GM12878 (cell line): ENCODE measurements around the gene BCKDHB.

Experiments used
- CBX3 ChIP-seq: fragments of 200-600 bp; sonication (generic); IDR thresholded peaks from 2 replicates; pipeline ENCODE4 v1.6.1; 2016; ENCODE audit warnings: low read depth, borderline replicate concordance
- EP300 ChIP-seq, 2 experiments: fragments of 150-350 bp in 1 of 2; IDR thresholded peaks; 2 replicates each; pipeline ENCODE4 v1.6.1; 2011 to 2012; ENCODE audit warnings: low read depth in 2 of 2, low read length in 2 of 2, borderline replicate concordance in 1 of 2, improper control_type of control experiment in 1 of 2, inconsistent platforms in 1 of 2; ENCODE audit not compliant: control insufficient read depth in 1 of 2
- MLLT1 ChIP-seq: fragments of 450-650 bp; IDR thresholded peaks from 2 replicates; pipeline ENCODE4 v1.6.1; 2016; ENCODE audit warnings: mild to moderate bottlenecking
- TAF1 ChIP-seq: IDR thresholded peaks from 2 replicates; pipeline ENCODE4 v1.6.1; 2011; ENCODE audit warnings: mild to moderate bottlenecking, low read depth, low read length, borderline replicate concordance

GRCh38 chr6:80142586-80142985 is 36.1 kb downstream of the BCKDHB start:
- TF ChIP-seq TAF1 (no peak), EP300 (IDR thresholded peaks at IDR 0.05; ENCODE audit: borderline replicate concordance in 1 of 2, control insufficient read depth in 1 of 2, low read depth in 2 of 2, low read length in 2 of 2) (no peak), CBX3 (no peak), MLLT1 (no peak)
